Right lobe of liver (tissue), 4 donors: Measurements from ENCODE around the gene MED15.

Source experiments
- CTCF ChIP-seq, 4 donors: fragments of 200-600 bp in 3 of 4; fragments of 450-650 bp in 1 of 4; IDR thresholded peaks; one replicate each; pipeline versions ENCODE4 v1.5.1 to v1.8.0; 2016 to 2022; ENCODE audit warnings: antibody characterized with exemption in 4 of 4, mild to moderate bottlenecking in 2 of 4
- POLR2A ChIP-seq: fragments of 450-650 bp; IDR thresholded peaks from one replicate; pipeline ENCODE4 v1.6.1; 2017; ENCODE audit warnings: antibody characterized with exemption, mild to moderate bottlenecking
- donor health status: DM: no; HTN: no; CAD: no.
- donor health status: DM: no; HTN: no; CAD: no.
- donor health status: DM: no; HTN: yes; CAD: no.

GRCh38 chr22:20627432-20627831 lies 120.0 kb downstream of the MED15 start:
- no peak for TF ChIP-seq CTCF (IDR thresholded peaks at IDR 0.05)
- no peak for TF ChIP-seq POLR2A
